T-helper 22 cell (primary cell): Measurements from ENCODE around the gene DDX42.
"Not testable (repeated sequence)": the region's sequence is repeated elsewhere in the genome, so short reads cannot be mapped to it uniquely, and the experiment has no call there.

Experiments
- DNase-seq: peaks from one replicate; pipeline ENCODE4 v3.0.0-alpha.2; 2020; ENCODE audit warnings: low read depth

DDX42 gene

DNA sequence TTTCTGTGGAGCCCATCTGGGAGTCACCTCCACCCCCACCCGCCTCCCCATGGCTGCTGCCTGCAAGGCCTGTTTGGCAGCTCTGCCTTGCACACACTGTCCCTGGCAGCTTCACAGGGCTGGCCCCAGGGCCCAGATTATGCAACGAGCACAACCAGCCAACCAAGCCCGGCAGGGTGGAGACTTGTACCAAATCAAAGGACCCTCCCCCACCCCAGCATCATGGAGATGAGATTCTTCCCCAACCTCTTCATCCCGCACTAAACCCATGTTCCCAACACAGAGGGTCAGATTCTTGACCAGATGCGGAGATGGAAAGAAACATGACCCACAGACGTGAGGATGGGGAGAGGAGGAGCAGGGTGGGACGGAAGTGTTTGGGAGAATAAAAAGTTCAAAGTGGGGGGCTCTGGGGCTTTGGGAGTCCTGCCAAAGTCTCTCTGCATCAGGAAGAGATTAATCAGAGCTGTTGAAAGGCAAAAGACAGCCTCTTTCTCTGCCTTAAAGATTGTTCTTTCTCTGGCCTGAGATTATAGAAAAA, 64.7 kb downstream of the DDX42 start:
- DNase-seq, result no peak

DNA sequence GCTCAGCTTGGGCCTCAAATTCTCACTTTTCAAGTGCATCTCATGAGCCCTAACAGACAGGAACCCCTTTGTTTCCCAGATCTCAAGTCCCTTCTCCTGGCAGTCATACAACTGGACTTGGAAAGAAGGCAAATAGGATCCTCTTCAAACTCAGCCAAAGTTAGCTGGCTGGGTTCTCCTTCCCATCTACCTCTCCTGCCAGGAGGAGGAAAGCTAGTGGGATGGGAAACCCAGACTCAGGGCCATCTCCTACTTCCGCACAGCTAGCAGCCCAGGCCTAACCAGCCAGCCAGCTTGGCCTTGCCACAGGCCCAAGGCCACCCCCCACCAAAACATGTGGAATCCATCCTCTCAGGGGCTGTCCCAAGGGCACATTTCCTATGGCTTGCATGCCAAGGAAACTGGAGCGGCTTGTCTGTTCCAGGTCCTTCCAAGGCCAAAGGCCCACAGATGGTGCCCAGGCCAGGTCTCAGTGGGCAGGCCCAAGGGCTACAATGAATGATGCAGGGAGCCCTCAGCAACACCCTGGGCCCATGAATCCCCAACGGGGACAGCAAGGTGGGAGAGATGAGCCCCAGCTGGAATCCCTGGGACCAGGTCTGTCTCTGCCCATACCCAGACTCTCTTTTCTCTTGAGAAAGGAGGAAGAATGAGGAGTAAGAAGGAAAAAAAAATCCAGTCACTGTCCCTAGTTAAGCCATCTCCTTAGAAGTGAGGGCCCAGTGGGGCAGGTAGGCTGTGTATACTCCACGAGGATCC, 66.8 kb downstream of the DDX42 start:
- no peak for DNase-seq

DNA sequence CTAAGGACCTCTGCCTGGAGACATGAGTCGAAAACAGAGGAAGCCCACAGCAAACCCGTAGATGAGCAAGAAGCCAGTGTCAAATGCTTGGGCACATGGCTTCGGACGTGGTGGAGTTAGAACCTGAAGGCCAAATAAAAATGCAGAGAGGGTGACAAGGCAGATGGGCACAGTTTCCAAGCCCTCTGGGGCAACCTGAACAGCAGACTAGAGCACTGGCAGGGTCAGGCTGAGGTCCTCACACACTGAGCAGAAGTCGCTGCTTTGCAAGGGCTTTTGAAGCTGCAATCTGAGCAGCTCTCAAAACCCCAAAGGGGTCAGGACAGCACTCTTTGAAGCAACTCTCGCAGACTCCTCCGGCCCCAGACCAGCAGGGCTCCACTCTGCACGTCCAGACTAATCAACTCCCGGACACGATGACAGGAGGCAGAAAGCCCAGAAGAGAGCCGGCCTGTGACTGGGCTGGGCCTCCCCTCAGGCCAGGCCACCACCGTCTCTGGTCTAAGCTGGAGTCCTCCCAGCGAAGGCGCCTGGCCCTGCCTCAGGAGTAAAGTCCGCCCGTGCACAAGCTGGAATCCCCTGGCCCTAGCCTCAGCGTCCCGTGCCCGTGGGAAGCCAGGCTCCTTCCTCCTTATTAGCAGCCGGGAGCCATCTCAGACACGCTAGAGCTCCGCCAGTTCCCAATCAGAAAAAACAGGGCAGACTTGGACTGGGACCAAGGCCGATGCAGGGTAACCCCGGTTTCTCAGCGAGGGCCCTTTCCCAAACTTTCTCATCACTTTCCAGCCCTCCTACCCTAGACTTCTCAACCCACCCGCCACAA, 67.6 kb downstream of the DDX42 start:
- DNase-seq, result no peak

DNA sequence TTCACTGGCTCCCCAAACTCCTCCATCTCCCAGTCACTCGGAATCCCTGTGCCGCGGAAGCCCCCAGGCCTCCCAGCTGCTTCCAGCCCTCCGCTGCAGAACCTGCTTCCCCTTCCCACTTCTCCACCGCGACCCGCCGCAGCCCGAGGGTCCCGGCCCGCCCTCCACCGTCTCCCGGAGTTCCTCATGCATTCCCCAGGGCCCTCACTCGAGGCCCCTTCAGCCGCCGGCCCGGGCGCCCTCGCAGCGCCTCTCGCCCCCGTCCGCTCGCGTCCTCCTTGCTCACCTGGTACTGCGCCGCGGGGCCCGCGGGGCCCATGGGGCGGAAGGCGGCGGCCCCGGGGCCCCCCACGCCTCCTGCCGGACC, 68.2 kb downstream of the DDX42 start:
- no peak for DNase-seq

DNA sequence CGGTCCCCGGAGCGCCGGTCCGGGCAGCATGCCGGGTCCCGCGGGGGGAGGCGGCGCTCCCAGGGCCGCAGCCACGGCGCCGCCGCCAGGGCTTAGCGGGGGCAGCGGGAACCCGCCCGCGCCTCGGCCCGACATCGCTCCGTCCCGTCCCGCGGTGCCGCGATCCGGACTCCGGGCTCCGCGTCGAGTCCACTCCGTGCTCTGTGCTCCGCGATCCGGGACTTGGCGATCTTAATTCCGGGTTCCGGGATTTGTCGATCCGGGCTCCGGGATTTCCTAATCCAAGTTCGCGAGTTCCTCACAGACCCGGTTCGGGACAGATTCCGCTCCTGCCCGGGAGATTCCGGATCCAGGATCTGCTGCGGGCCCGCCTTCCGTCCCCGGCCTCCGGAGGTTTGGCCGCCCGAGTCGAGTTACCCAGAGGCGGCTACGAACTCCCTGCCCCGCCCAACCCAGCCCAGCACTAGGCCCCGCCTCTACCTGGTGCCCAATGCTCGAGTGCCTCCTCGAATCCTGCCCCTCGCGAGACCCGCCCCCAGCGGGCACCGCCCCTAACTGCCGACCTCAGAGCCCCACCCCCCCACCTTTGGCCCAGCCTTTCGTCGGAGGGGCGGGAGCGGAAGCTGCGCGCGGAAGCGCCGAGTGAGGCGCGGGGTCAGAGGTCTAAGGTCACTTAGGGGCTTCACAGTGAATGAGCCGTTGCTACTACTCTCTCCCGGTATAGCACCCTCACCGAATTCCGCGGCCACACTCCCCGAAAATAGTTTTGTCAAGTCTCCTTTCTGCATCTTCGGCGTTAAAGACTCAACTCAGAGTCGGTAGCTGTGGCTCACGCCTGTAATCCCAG, 68.8 kb downstream of the DDX42 start, which contains the start of gene SMARCD2:
Gene SMARCD2 (minus strand): TSS at position 146 of the 847 bp plus-strand sequence. CDS start 11 bp downstream, at position 135.
- peak; percentile 98 for DNase-seq

DNA sequence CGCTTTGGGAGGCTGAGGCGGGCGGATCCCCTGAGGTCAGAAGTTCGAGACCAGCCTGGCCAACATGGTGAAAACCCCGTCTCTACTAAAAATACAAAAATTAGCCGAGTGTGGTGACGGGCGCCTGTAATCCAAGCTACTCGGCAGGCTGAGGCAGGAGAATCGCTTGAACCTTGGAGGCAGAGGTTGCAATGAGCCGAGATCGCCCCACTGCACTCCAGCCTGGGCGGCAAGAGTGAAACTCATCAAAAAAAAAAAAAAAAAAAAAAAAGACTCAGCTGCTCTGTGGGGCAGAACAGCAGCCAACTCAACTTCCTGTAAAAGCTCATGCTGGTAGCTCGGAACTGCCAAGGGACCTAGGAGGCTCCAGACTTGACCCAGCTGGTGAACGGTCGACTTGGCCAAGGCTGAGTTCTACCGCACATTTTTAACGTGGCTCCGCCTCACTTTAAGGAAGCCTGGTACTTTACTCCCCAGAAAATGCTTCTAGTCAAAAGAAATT, 69.5 kb downstream of the DDX42 start:
- not testable (repeated sequence) for DNase-seq

DNA sequence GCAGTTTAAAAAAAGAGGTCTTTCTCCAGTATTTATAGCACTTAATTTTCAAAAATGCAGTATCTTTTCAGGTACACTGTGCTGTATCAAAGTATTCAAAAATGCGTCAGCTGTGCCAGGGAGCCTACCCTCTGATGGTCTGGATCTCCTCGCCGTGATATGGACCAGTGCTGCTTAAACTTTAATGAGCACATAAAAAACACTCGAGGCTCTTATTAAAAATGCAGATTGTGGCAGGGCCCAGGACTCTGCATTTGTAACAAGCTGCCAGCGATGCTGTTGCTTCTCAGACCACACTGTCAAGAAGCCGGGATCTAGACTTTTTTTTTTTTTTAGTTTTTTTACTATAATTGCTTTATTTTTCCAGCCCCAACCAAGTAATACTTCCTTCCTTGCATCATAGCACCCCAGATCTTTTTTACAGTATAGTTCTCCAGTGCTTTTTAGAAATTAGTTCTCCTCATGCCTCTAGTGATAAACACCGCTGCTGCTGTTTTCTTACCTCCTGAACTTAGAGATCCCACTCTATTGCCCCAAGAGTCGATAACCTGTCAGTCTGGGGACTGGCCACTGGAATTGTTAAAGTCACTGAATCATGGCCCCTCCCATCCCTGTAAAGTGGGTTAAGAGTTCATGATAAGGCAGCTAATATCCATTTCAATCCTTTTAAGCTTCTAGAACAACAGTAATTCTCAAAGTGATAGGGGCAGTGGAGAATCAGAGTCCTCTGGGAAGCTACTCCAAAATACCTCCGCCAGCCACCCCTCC, 70.1 kb downstream of the DDX42 start:
- no peak for DNase-seq

DNA sequence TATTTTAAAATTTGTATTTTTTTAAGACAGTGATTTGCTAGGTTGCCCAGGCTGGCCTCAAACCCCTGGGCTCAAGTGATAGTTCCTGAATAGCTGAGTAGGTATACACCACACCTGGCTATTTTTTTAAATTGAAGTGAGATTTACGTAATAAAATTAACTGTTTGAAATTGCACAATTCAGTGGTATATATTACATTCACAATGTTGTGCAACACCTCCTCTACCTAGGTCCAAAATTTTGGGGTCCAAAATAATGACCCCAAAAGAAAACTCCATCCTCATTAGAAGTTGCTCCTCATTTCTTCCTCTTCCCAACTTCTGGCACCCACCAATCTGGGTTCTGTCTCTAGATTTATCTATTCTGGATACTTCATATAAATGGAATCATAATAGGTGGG, 71.5 kb downstream of the DDX42 start:
- no peak for DNase-seq

DNA sequence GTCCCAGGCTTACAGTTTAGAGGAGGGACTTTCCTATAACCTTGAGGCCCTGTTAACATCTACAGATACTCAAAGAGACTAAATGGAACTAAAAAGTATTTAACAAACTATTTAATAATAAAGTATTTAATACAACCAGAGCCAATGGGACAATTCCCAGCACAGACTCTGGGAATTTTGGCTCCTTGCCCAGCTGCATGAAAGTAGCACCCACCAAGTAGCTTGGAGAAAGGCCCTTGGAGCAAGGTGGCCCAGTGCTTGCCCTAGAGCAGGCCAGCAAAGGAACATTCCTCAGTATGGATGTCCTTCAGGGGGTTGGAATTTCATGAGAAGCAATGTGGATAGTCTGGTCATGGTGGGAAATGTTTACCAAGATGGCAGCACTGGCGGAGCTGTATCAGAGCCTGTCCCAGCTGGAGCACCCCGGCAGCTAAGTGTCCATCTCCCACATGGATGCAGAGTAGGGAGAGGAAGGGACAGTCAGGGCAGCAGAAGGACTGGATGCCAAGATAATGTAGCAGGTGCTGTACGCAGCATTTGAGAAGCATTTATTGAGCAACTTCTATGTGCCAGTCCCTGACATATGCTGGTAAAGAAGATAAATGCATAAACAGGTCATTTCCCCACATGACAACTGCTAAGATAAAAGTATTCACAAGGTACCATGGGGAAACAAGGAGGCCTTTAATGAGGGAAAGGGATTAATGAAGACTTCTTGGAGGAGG, 73.7 kb downstream of the DDX42 start:
- no peak for DNase-seq

DNA sequence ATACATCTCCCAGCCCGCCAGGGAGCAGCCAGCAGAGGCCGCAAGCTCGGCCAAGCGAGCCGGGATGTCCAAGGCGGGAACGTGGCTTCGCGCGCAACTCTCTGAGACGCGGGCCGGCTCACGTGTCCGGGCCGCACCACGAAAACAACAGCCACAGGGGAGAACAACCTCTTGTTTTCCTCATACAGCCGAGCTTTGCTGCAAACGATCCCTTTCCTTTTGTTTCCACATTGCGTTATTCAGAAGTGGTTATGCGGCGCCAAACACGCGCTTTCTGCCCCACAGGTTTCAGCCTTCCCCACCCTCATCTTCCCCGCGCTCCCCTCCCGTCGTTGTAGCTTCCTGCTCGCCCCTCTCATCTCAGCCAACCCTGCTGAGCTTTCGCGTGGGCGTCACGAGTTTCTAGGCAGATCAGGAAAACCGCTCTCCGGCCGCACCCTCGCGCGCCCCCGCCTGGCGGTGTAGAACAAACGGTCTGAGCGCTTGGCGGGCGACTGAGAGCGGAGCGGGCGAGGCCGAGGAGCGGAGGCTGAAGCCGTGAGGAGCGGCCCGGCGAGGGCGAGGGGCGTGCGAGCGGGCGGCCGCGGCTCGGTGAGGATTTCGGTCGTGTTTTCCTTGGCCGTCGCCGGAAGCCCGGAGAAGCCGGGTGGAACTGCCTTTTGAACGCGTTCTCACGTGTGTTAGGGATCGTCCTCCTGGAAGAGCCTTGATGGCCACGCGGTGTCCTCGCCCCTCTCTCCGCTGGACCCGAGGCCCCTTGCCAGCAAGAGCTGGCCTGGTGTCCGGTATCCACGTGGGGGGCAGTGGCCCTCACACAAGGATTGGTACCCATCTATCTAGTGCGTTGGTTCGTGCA, 75.1 kb downstream of the DDX42 start:
- peak; percentile 84 for DNase-seq

DNA sequence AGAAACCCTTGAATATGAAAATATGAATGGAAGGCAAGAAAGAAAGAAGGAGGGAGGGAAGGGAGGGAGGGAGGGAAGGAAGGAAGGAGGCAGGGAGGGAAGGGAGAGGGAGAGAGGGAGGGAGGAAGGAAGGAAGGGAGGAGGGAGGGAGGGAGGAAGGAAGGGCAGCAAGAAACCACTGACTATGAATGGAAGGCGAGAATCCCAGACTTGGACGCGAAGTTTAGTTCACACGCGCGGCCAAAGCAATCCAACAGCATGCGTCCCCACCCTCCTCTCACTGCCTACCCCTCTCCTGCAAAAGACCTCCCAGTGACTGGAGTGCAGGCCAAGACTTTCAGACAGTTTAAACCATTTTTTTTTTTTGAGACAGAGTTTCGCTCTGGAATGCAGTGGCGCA, 76.4 kb downstream of the DDX42 start:
- no peak for DNase-seq

DNA sequence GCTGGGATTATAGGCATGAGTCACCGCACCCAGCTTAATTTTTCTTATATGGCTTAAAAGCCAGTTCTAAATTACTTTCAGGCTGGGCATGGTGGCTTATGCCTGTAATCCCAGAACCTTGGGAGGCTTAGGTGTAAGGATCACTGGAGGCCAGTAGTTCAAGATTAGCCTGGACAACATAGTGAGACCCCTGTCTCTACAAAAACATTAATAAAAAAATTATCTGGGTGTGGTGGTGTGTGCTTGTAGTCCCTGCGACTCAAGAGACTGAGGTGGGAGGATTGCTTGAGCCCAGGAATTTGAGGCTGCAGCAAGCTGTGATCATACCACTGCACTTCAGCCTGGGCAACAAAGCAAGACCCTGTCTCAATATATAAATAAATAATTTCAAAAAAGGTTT, 79.3 kb downstream of the DDX42 start:
- DNase-seq, result no peak

DNA sequence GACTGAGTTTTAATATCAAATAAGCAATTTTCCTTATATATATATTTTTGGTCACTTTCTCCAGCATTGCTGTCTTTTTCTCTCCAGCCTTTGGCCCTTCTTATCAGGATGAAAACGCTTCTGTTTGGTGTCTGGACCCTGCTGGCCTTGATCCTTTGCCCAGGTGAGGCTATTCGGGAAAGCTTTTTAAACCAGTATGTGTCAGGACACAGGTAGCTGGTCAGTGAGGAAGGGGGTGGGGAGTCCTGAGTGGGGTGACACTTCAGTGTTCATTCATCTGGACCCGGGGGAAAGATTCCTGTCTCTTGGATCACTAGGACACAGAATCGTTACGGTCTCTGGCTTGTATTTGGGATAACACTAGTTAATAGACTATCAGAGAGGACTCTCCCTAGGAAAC, 80.7 kb downstream of the DDX42 start:
- DNase-seq, result no peak

DNA sequence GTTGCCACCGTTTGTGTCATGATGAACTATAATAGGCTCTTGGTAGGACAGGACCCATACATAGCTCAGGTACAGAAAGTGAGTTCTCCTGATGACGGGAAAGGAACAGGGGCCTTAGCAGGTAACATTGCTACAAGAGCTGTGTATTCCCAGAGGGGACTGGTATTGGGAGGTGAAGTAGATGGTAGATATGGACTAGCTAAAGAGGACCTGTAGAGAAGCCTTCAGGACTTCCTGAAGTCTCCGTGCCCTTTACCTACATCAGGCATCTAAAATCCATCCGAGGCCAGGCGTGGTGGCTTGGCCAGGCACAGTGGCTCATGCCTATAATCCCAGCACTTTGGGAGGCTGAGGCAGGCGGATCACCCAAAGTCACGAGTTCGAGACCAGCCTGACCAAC, 81.2 kb downstream of the DDX42 start:
- no peak for DNase-seq

DNA sequence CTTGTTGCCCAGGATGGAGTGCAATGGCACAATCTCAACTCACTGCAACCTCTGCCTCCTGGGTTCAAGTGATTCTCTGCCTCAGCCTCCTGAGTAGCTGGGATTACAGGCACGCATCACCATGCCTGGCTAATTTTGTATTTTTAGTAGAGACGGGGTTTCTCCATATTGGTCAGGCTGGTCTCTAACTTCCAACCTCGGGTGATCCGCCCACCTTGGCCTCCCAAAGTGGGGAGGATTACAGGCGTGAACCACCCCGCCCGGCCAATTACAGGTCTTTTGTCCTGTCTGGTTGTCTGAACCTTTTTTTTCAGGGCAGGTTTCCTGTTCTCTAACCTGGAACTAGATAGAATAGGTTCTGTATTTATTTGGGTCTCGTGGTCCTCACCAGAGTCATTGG, 82.5 kb downstream of the DDX42 start:
- not testable (repeated sequence) for DNase-seq

DNA sequence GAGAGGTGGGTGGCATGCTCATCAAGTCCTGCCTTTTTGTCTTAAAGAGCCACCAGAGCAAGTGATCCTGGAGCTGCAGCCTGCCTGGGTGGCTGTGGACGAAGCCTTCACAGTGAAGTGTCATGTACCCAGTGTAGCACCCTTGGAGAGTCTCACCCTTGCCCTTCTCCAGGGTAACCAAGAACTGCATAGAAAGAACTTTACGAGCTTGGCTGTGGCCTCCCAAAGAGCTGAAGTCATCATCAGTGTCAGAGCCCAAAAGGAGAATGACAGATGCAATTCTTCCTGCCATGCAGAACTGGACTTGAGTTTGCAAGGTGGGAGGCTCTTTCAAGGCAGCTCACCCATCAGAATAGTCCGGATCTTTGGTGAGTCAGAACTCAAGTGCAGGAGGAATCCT, 85.3 kb downstream of the DDX42 start:
- DNase-seq, result no peak

DNA sequence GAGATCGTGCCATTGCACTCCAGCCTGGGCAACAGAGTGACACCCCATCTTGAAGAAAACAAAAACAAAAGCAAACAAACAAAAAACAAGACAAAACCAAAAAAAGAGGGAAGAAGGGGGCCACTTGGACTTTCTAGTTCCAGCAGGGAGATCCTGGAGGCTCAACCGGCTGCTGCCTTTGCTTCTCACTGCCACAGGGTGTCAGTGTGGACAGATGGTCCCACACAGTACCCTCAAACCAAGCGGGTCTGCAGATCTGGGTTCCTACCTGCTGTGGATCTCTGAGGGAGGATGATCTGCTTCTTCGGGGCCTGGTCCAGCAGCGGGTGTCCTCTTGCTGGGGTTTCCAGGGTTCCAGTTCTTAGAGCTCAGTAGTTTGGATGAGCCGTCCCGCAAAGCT, 92.7 kb downstream of the DDX42 start:
- DNase-seq, result not testable (repeated sequence)
